K562 (cell line): ENCODE results near the gene EEA1. TPM values are rescaled to one million over a fixed set of nuclear protein-coding genes. Genes with fewer than 3 reads are reported as not detected.
A peak's percentile ranks its signal among the peaks of the same experiment; 100 is the strongest.

Source experiments
- ARNT ChIP-seq, 2 experiments: fragments of 450-650 bp; IDR thresholded peaks; 2 replicates each; pipeline ENCODE4 v1.6.1; 2016; ENCODE audit warnings: mild to moderate bottlenecking in 1 of 2
- CC2D1A ChIP-seq: fragments of 450-650 bp; IDR thresholded peaks from 2 replicates; pipeline ENCODE4 v1.6.1; 2017; ENCODE audit warnings: mild to moderate bottlenecking
- RB1 ChIP-seq: fragments of 450-650 bp; IDR thresholded peaks from 2 replicates; pipeline ENCODE4 v1.6.1; 2017; ENCODE audit warnings: low read depth, mild to moderate bottlenecking
- RBM25 ChIP-seq: fragments of 200-400 bp; formaldehyde crosslinking; IDR thresholded peaks from 2 replicates; pipeline ENCODE4 v1.6.1; 2018; ENCODE audit warnings: low read length, low read depth, moderate library complexity; ENCODE audit not compliant: severe bottlenecking
- SIX5 ChIP-seq, 2 experiments: IDR thresholded peaks; 2 replicates each; pipeline ENCODE4 v1.6.1; 2011; ENCODE audit warnings: low read length in 2 of 2, borderline replicate concordance in 1 of 2, low read depth in 1 of 2, mild to moderate bottlenecking in 1 of 2, moderate library complexity in 1 of 2; ENCODE audit not compliant: insufficient read depth in 1 of 2
- SMC3 ChIP-seq: conservative IDR thresholded peaks from 2 replicates; pipeline ENCODE4 v1.6.1; 2011; ENCODE audit warnings: low read depth, low read length, improper control_type of control experiment; ENCODE audit not compliant: insufficient read depth
- TCF7L2 ChIP-seq: fragments of 150-350 bp; IDR thresholded peaks from 2 replicates; pipeline ENCODE4 v1.6.1; 2016; ENCODE audit warnings: low read depth, mild to moderate bottlenecking, low read length, moderate library complexity
- polyA plus RNA-seq, 8 experiments: library from polyadenylated mRNA; depleted of rRNA in 4 of 8; stranded (reverse) in 5 of 8; unstranded in 3 of 8; fragments of >200 nt; fragmentation: Nextera tagmentation in 2 of 8; fragmentation: Illumina TruSeq in 1 of 8; extraction: Ambion mirVana in 2 of 8; extraction: Trizol in 1 of 8; gene quantifications; 2 replicates each; pipeline versions ENCODE4 v1.2.1 to v1.2.3, GENCODE V29; 2011 to 2014; ENCODE audit warnings: inconsistent platforms in 1 of 8, missing spikeins in 1 of 8
- total RNA-seq, 7 experiments: library from RNA; depleted of rRNA in 6 of 7; stranded (reverse); fragments of >200 nt in 6 of 7; fragmentation: Illumina TruSeq in 2 of 7; extraction: Trizol in 2 of 7; gene quantifications; 2 replicates each; pipeline versions ENCODE4 v1.2.1 to v1.2.3, GENCODE V29; 2011 to 2021; ENCODE audit warnings: low replicate concordance in 1 of 7
- TF ChIP-seq, protein P1 (sequence below), 2 experiments: IDR thresholded peaks in 1 of 2; conservative IDR thresholded peaks in 1 of 2; 2 replicates each; pipeline ENCODE4 v1.6.1; 2016; ENCODE audit warnings: low read depth in 2 of 2, mild to moderate bottlenecking in 1 of 2, missing compliant biosample characterization in 1 of 2, missing genetic modification characterization in 1 of 2, moderate library complexity in 1 of 2
- TF ChIP-seq, protein P2 (sequence below): fragments of 250-450 bp; sonication (Bioruptor Pico); IDR thresholded peaks from 2 replicates; pipeline ENCODE4 v1.8.0; 2021; ENCODE audit warnings: moderate library complexity, mild to moderate bottlenecking, inconsistent platforms
- TF ChIP-seq, protein P3 (sequence below): sonication (generic); IDR thresholded peaks from 2 replicates; pipeline ENCODE4 v1.6.1; 2016
- TF ChIP-seq, protein P4 (sequence below), 2 experiments: fragments of 450-650 bp; conservative IDR thresholded peaks; 2 replicates each; pipeline ENCODE4 v1.6.1; 2017; ENCODE audit warnings: mild to moderate bottlenecking in 2 of 2, moderate library complexity in 2 of 2

EEA1 gene
- total and polyA plus RNA-seq, 9 of the 15 experiments (the other 6 are each of a cell fraction or from before 2014, with no cell fraction given) = 3.5 to 17.1 (median 7.5) TPM

DNA sequence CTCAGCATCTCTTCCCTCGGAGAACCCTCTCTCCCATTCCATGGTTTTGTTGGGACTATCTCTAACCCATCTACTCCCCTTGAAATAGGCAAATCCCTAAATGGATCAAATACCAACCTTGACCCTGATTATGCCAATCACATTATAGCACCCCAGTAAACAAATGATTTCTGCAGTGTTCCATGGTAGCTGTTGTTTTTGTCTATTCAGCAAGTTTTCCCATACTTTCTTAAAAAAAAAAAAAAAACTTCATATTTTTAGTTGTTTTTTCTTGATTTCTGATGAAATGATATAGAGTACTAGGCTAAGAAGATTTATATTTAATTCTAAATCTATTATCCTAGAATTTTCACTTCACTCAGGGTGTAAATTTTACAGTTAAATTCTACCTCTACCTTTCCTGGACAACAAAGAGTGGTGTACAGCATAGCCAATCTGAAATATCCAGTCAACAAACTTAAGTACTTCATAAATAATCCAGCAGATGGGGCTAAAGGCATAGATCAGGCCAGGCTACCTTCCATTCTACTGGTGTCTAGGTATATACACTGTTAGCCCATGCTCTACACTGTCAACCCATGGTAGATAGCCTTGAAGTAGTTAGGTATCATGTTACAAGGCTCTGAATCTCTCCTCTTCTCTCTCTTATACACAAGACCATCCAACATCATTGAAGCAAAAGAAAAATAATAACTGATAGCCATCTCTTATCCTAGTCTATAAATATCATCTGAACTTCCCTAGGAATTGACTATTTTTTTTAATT is 144.1 kb downstream of the EEA1 start (continued):
- TF ChIP-seq CC2D1A (0 out of 2 replicates have a peak, but pooled peaks have one; percentile 21), SMC3 (0 out of 2 replicates have a peak, but pooled peaks have one; percentile 46), RB1 (0 out of 2 replicates have a peak, but pooled peaks have one; percentile 28), RBM25 (peak; percentile 32), ARNT (IDR thresholded peaks at IDR 0.05) (0 out of 4 replicates have a peak, but pooled peaks of 1 of the 2 experiments have one; percentile 39), TCF7L2 (no peak), SIX5 (IDR thresholded peaks at IDR 0.05; ENCODE audit: borderline replicate concordance in 1 of 2, insufficient read depth in 1 of 2, low read depth in 1 of 2, low read length in 2 of 2) (no peak)
- TF ChIP-seq, protein P1, sequence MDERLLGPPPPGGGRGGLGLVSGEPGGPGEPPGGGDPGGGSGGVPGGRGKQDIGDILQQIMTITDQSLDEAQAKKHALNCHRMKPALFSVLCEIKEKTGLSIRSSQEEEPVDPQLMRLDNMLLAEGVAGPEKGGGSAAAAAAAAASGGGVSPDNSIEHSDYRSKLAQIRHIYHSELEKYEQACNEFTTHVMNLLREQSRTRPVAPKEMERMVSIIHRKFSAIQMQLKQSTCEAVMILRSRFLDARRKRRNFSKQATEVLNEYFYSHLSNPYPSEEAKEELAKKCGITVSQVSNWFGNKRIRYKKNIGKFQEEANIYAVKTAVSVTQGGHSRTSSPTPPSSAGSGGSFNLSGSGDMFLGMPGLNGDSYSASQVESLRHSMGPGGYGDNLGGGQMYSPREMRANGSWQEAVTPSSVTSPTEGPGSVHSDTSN (CRISPR knock-in tag; IDR thresholded peaks at IDR 0.05; ENCODE audit: low read depth) = no peak
- TF ChIP-seq, protein P1 (tag; conservative IDR thresholded peaks at IDR 0.05; ENCODE audit: low read depth) = no peak
- TF ChIP-seq, protein P2, sequence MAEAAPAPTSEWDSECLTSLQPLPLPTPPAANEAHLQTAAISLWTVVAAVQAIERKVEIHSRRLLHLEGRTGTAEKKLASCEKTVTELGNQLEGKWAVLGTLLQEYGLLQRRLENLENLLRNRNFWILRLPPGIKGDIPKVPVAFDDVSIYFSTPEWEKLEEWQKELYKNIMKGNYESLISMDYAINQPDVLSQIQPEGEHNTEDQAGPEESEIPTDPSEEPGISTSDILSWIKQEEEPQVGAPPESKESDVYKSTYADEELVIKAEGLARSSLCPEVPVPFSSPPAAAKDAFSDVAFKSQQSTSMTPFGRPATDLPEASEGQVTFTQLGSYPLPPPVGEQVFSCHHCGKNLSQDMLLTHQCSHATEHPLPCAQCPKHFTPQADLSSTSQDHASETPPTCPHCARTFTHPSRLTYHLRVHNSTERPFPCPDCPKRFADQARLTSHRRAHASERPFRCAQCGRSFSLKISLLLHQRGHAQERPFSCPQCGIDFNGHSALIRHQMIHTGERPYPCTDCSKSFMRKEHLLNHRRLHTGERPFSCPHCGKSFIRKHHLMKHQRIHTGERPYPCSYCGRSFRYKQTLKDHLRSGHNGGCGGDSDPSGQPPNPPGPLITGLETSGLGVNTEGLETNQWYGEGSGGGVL (CRISPR knock-in tag) = no peak
- TF ChIP-seq, protein P3, sequence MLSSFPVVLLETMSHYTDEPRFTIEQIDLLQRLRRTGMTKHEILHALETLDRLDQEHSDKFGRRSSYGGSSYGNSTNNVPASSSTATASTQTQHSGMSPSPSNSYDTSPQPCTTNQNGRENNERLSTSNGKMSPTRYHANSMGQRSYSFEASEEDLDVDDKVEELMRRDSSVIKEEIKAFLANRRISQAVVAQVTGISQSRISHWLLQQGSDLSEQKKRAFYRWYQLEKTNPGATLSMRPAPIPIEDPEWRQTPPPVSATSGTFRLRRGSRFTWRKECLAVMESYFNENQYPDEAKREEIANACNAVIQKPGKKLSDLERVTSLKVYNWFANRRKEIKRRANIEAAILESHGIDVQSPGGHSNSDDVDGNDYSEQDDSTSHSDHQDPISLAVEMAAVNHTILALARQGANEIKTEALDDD = peak; percentile 74
- TF ChIP-seq, protein P4, sequence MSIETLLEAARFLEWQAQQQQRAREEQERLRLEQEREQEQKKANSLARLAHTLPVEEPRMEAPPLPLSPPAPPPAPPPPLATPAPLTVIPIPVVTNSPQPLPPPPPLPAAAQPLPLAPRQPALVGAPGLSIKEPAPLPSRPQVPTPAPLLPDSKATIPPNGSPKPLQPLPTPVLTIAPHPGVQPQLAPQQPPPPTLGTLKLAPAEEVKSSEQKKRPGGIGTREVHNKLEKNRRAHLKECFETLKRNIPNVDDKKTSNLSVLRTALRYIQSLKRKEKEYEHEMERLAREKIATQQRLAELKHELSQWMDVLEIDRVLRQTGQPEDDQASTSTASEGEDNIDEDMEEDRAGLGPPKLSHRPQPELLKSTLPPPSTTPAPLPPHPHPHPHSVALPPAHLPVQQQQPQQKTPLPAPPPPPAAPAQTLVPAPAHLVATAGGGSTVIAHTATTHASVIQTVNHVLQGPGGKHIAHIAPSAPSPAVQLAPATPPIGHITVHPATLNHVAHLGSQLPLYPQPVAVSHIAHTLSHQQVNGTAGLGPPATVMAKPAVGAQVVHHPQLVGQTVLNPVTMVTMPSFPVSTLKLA (conservative IDR thresholded peaks at IDR 0.05) = peak; percentile 68 to 69; a peak in 2 of 4 replicates
- TF ChIP-seq, all 486 proteins: peak for 25
